ENCODE results near the gene LRRC59. TPM values are rescaled to one million over a fixed set of nuclear protein-coding genes. Genes with fewer than 3 reads are reported as not detected.

Gene LRRC59
- 221 TPM for total RNA-seq (2021; ENCODE audit: unreplicated experiment)
- 180 and 200 TPM in 2 replicates for polyA plus RNA-seq (2012)
- Bru-seq, nascent RNA = percentile 97 among the genes with signal in this experiment
- percentile 99 among the genes with signal in this experiment for BruChase-seq, experiment 1, labeled RNA remaining after a 6-hour chase
- BruChase-seq, experiment 2, labeled RNA remaining after a 2-hour chase = percentile 97 among the genes with signal in this experiment
- long read RNA-seq, transcript LRRC59-201 (7 exons, 2,910 nt) = major isoform, 271 of 408 reads
- long read RNA-seq, partial matches to known transcripts = 128 of 408 reads
- long read RNA-seq, other reads (novel, unspliced or antisense) = 9 of 408 reads

DNA sequence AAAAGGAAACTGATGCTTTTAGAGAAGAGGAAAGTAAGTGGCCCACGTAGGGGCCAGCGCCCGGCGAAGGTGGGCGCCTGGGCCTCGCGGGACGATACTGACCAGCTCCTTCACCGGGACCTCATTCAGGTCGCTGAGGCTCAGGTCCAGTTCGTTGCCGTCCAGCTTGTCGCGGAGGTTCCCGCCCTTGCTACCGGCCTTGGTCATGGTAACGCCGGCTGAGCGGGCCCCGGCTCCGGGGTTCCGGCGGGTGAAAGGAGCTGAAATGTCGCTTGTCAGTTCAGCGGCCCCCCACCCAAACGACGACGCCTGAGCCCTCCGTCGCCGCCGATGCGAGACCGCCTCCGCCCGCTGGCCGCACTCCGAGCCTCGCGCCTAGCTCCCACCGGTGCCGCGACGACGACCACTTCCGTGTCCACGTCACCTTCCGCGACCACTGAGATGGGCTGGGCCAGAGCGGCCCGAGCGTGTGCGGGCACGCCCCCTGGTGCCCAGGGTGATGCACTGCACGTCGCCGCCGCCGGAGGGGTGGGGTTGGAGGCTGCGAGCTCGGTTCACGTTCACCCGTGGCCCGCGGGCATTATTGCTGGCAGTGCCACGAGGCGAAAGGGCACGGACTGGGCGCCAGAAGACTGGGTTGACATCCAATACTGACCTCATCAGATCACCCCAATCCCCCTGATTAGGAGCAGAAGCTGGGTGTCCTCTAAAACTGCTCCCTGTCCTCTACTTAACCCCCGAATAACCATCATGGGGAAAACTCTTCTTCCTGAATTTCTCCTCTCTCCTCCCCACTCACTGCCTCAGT, at the start of gene LRRC59:
LRRC59 (minus strand) TSS at position 413 of the 808 bp plus-strand sequence; CDS start at position 207, 206 bp downstream.
- ChIA-PET POLR2A (interaction anchor here (0.9 to 2.5 kb wide), 13 partner anchors 8 to 242 kb away, joined by 3 to 14 read pairs (median 4); partner anchors contain the start of genes ACSF2, EME1 and MRPL27), CTCF (interaction anchor here (0.5 to 2.6 kb wide), 36 partner anchors 8 to 753 kb away, joined by 3 to 20 read pairs (median 4); partner anchors contain the start of genes ACSF2, EME1, MRPL27 and RSAD1), RAD21 (ENCODE audit: low non-redundant PET in 1 of 2, low total read pairs in 2 of 2, uncharacterized antibody in 2 of 2, unreplicated experiment in 2 of 2) (interaction anchor here (0.6 to 0.7 kb wide), 2 partner anchors 46 to 82 kb away, joined by 3 read pairs; no protein-coding TSS in a partner anchor)
- intact Hi-C loops (cut with micrococcal nuclease) = loop anchor here (1.0 kb wide), 1 partner anchor 81 kb away; the partner anchor contains the start of gene RSAD1
- Histone ChIP-seq H3K9me2 (ENCODE audit: insufficient read depth) (no peaks in the 10 kb centered on the region), H3K27me3 (ENCODE audit: insufficient read depth, low read length) (no peaks in the 10 kb centered on the region), H3K27ac (ENCODE audit: low read depth, low read length) (peak within 1 kb of the TSS; percentile 77), H2AFZ (ENCODE audit: low read depth, low read length, poor library complexity, severe bottlenecking) (peak within 1 kb of the TSS; percentile 68), H3K79me2 (ENCODE audit: insufficient read depth, low read length) (peaks cover 50% of the 10 kb centered on the region), H3K4me3 (replicated peaks in 1 of 2; ENCODE audit: low read depth in 1 of 2, low read length in 2 of 2) (peak within 1 kb of the TSS; percentile 95), H3K9ac (ENCODE audit: low read length) (peak within 1 kb of the TSS; percentile 98), H4K20me1 (ENCODE audit: insufficient read depth) (peaks cover 7% of the 10 kb centered on the region; the same call in 1 of the 2 replicates), H3K4me2 (ENCODE audit: low read length) (peak within 1 kb of the TSS; percentile 84), H3K9me3 (ENCODE audit: control insufficient read depth in 1 of 2, insufficient read depth in 1 of 2, low read depth in 1 of 2, low read length in 2 of 2) (no peaks in the 10 kb centered on the region), H3K4me1 (ENCODE audit: control insufficient read depth in 1 of 2, insufficient read depth in 2 of 2, low read length in 2 of 2) (peaks cover 7 to 27% of the 10 kb centered on the region in 2 experiments), H3K36me3 (ENCODE audit: control insufficient read depth in 1 of 2, insufficient read depth in 2 of 2, low read length in 2 of 2) (peaks cover 28 to 32% of the 10 kb centered on the region in 2 experiments)
- BruUV-seq (replicated peaks) = TSS peak; percentile 32
- ATAC-seq (peak; percentile 95), DNase-seq (ENCODE audit: low read depth, low spot score) (peak; percentile 77)
- TF ChIP-seq CBX3 (IDR thresholded peaks at IDR 0.05; ENCODE audit: low read depth) = peak; percentile 100
- no peak for TF ChIP-seq SRF (IDR thresholded peaks at IDR 0.05; ENCODE audit: low read depth)
- peak; percentile 95 for TF ChIP-seq POLR2AphosphoS5 (IDR thresholded peaks at IDR 0.05; ENCODE audit: low read depth, low read length)
- TF ChIP-seq ZNF274 (IDR thresholded peaks at IDR 0.05; ENCODE audit: low read depth, low read length) = no peak
- TF ChIP-seq, protein P1, sequence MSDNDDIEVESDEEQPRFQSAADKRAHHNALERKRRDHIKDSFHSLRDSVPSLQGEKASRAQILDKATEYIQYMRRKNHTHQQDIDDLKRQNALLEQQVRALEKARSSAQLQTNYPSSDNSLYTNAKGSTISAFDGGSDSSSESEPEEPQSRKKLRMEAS (IDR thresholded peaks at IDR 0.05) = peak; percentile 99
- peak; percentile 71 for TF ChIP-seq POLR2A (IDR thresholded peaks at IDR 0.05; ENCODE audit: borderline replicate concordance, extremely low read depth, insufficient read depth, insufficient read length)
- TF ChIP-seq FOSL1 (IDR thresholded peaks at IDR 0.05; ENCODE audit: low read depth) = no peak
- TF ChIP-seq RAD21 (IDR thresholded peaks at IDR 0.05; ENCODE audit: low read depth) = peak; percentile 39; the same call in 1 of the 2 replicates
- peak; percentile 85 for TF ChIP-seq YY1 (IDR thresholded peaks at IDR 0.05; ENCODE audit: extremely low read depth, insufficient replicate concordance, low read depth, low read length)
- TF ChIP-seq SIN3A (IDR thresholded peaks at IDR 0.05; ENCODE audit: low read depth) = peak; percentile 100
- TF ChIP-seq CEBPB (IDR thresholded peaks at IDR 0.05; ENCODE audit: low read depth) = no peak
- TF ChIP-seq REST (IDR thresholded peaks at IDR 0.05; ENCODE audit: low read depth) = no peak
- TF ChIP-seq EGR1 (IDR thresholded peaks at IDR 0.05; ENCODE audit: low read depth) = no peak
- peak; percentile 68 for TF ChIP-seq TCF7L2 (IDR thresholded peaks at IDR 0.05; ENCODE audit: borderline replicate concordance, extremely low read depth, insufficient read depth, insufficient read length)
- TF ChIP-seq ZFX (IDR thresholded peaks at IDR 0.05) = peak; percentile 86
- peak; percentile 70; the same call in 1 of the 2 replicates for TF ChIP-seq SP1 (IDR thresholded peaks at IDR 0.05; ENCODE audit: low read depth)
- TF ChIP-seq JUND (IDR thresholded peaks at IDR 0.05) = peak; percentile 65
- TF ChIP-seq EZH2 (IDR thresholded peaks at IDR 0.05) = no peak
- TF ChIP-seq, protein P2, sequence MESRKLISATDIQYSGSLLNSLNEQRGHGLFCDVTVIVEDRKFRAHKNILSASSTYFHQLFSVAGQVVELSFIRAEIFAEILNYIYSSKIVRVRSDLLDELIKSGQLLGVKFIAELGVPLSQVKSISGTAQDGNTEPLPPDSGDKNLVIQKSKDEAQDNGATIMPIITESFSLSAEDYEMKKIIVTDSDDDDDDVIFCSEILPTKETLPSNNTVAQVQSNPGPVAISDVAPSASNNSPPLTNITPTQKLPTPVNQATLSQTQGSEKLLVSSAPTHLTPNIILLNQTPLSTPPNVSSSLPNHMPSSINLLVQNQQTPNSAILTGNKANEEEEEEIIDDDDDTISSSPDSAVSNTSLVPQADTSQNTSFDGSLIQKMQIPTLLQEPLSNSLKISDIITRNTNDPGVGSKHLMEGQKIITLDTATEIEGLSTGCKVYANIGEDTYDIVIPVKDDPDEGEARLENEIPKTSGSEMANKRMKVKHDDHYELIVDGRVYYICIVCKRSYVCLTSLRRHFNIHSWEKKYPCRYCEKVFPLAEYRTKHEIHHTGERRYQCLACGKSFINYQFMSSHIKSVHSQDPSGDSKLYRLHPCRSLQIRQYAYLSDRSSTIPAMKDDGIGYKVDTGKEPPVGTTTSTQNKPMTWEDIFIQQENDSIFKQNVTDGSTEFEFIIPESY (IDR thresholded peaks at IDR 0.05; ENCODE audit: extremely low read depth, insufficient replicate concordance, low read length) = no peak
- TF ChIP-seq ELF1 (IDR thresholded peaks at IDR 0.05; ENCODE audit: borderline replicate concordance, low read depth) = peak; percentile 96
